ENCODE measurements around the gene KLHL11. TPM values are rescaled to one million over a fixed set of nuclear protein-coding genes. Genes with fewer than 3 reads are reported as not detected.

The KLHL11 gene
- total RNA-seq, 1 experiment from 2014 or later, result 25.6 TPM

- Mint-ChIP-seq H3K36me3 (ENCODE audit: insufficient read depth, unreplicated experiment) (peaks cover 82% of the 10 kb centered on the region), H3K4me3 (ENCODE audit: low read depth, unreplicated experiment) (no peak overlapping the region), H3K27ac (ENCODE audit: unreplicated experiment) (peak overlapping the region; percentile 17), H3K4me1 (ENCODE audit: low read depth, unreplicated experiment) (peaks cover 37% of the 10 kb centered on the region), H3K9me3 (ENCODE audit: low read depth, unreplicated experiment) (no peaks in the 10 kb centered on the region), H3K27me3 (ENCODE audit: unreplicated experiment) (no peaks in the 10 kb centered on the region)
- intact Hi-C loops (cut with micrococcal nuclease; ENCODE audit: unreplicated experiment), result no loop called here
- DNase-seq, result no peak
- CTCF ChIA-PET, result interaction anchor here (0.7 to 2.3 kb wide), 3 partner anchors 12 to 228 kb away, joined by 4 to 12 read pairs (median 6); partner anchors contain the start of genes ACLY and ODAD4
- no peak for TF ChIP-seq CTCF (IDR thresholded peaks at IDR 0.05; ENCODE audit: unreplicated experiment)
- no TSS peak for BruUV-seq (replicated peaks)
These were observed 41.9 kb upstream of the KLHL11 start for GRCh38 chr17:41907185-41907556.

GRCh38 chr17:41906465-41907184 lies 41.4 kb upstream of the KLHL11 start:
- Mint-ChIP-seq H3K4me1 (ENCODE audit: low read depth, unreplicated experiment) (peaks cover 43% of the 10 kb centered on the region), H3K27me3 (ENCODE audit: unreplicated experiment) (no peaks in the 10 kb centered on the region), H3K9me3 (ENCODE audit: low read depth, unreplicated experiment) (no peaks in the 10 kb centered on the region), H3K36me3 (ENCODE audit: insufficient read depth, unreplicated experiment) (peaks cover 84% of the 10 kb centered on the region), H3K27ac (ENCODE audit: unreplicated experiment) (peak overlapping the region; percentile 17), H3K4me3 (ENCODE audit: low read depth, unreplicated experiment) (no peak overlapping the region)
- no peak for TF ChIP-seq CTCF (IDR thresholded peaks at IDR 0.05; ENCODE audit: unreplicated experiment)
- no TSS peak for BruUV-seq (replicated peaks)
- intact Hi-C loops (cut with micrococcal nuclease; ENCODE audit: unreplicated experiment), result no loop called here
- CTCF ChIA-PET, result no interaction called here
- no peak for DNase-seq

- DNase-seq, result no peak
- Mint-ChIP-seq H3K4me3 (ENCODE audit: low read depth, unreplicated experiment) (no peak overlapping the region), H3K36me3 (ENCODE audit: insufficient read depth, unreplicated experiment) (peaks cover 84% of the 10 kb centered on the region), H3K4me1 (ENCODE audit: low read depth, unreplicated experiment) (peaks cover 45% of the 10 kb centered on the region), H3K9me3 (ENCODE audit: low read depth, unreplicated experiment) (no peaks in the 10 kb centered on the region), H3K27ac (ENCODE audit: unreplicated experiment) (no peak overlapping the region), H3K27me3 (ENCODE audit: unreplicated experiment) (no peaks in the 10 kb centered on the region)
- intact Hi-C loops (cut with micrococcal nuclease; ENCODE audit: unreplicated experiment), result no loop called here
- CTCF ChIA-PET, result no interaction called here
- BruUV-seq (replicated peaks), result no TSS peak
- no peak for TF ChIP-seq CTCF (IDR thresholded peaks at IDR 0.05; ENCODE audit: unreplicated experiment)
These were observed 39.9 kb upstream of the KLHL11 start for GRCh38 chr17:41905172-41905571.

- Mint-ChIP-seq H3K9me3 (ENCODE audit: low read depth, unreplicated experiment) (no peaks in the 10 kb centered on the region), H3K27me3 (ENCODE audit: unreplicated experiment) (no peaks in the 10 kb centered on the region), H3K36me3 (ENCODE audit: insufficient read depth, unreplicated experiment) (peaks cover 84% of the 10 kb centered on the region), H3K27ac (ENCODE audit: unreplicated experiment) (no peak overlapping the region), H3K4me1 (ENCODE audit: low read depth, unreplicated experiment) (peaks cover 37% of the 10 kb centered on the region), H3K4me3 (ENCODE audit: low read depth, unreplicated experiment) (no peak overlapping the region)
- TF ChIP-seq CTCF (IDR thresholded peaks at IDR 0.05; ENCODE audit: unreplicated experiment), result no peak
- no peak for DNase-seq
- intact Hi-C loops (cut with micrococcal nuclease; ENCODE audit: unreplicated experiment), result no loop called here
- no TSS peak for BruUV-seq (replicated peaks)
- CTCF ChIA-PET, result no interaction called here
These were observed 39.1 kb upstream of the KLHL11 start for GRCh38 chr17:41904242-41904841.
